ENCODE data around the gene IZUMO1. TPM values are rescaled to one million over a fixed set of nuclear protein-coding genes. Genes with fewer than 3 reads are reported as not detected.

Gene IZUMO1
- total and polyA plus RNA-seq, 2 of the 13 experiments (the other 11 are each of a cell fraction or from before 2014, with no cell fraction given), result 0.07 to 0.22 TPM

- no peak for TF ChIP-seq ZNF33B (CRISPR knock-in tag; IDR thresholded peaks at IDR 0.05)
- no peak for TF ChIP-seq SNAPC5 (CRISPR knock-in tag; IDR thresholded peaks at IDR 0.05; ENCODE audit: borderline replicate concordance)
- TF ChIP-seq SOX5 (CRISPR knock-in tag; IDR thresholded peaks at IDR 0.05; ENCODE audit: borderline replicate concordance), result no peak
- no peak for TF ChIP-seq FOXO1 (CRISPR knock-in tag; IDR thresholded peaks at IDR 0.05)
- no peak for TF ChIP-seq ZNF562 (CRISPR knock-in tag; IDR thresholded peaks at IDR 0.05; ENCODE audit: borderline replicate concordance)
- no peak for TF ChIP-seq HMGA1 (CRISPR knock-in tag; conservative IDR thresholded peaks at IDR 0.05)
- TF ChIP-seq U2AF2 (IDR thresholded peaks at IDR 0.05; ENCODE audit: low read depth, low read length), result no peak
- peak; percentile 96 for TF ChIP-seq ZSCAN22 (CRISPR knock-in tag; IDR thresholded peaks at IDR 0.05)
- no peak for TF ChIP-seq ZBTB14 (CRISPR knock-in tag; IDR thresholded peaks at IDR 0.05)
- TF ChIP-seq ZNF329 (CRISPR knock-in tag; IDR thresholded peaks at IDR 0.05; ENCODE audit: low read depth), result no peak
- no peak for TF ChIP-seq ZBTB1 (CRISPR knock-in tag; IDR thresholded peaks at IDR 0.05; ENCODE audit: borderline replicate concordance)
- TF ChIP-seq CEBPB (IDR thresholded peaks at IDR 0.05; ENCODE audit: borderline replicate concordance, low read depth, low read length), result peak; percentile 76
- TF ChIP-seq MED1 (CRISPR knock-in tag; IDR thresholded peaks at IDR 0.05), result 0 out of 2 replicates have a peak, but pooled peaks have one; percentile 45
- TF ChIP-seq RFXAP (CRISPR knock-in tag; IDR thresholded peaks at IDR 0.05; ENCODE audit: borderline replicate concordance), result no peak
- no peak for TF ChIP-seq TEAD3 (CRISPR knock-in tag; optimal IDR thresholded peaks at IDR 0.05; ENCODE audit: borderline replicate concordance)
- TF ChIP-seq ZNF710 (CRISPR knock-in tag; IDR thresholded peaks at IDR 0.05; ENCODE audit: borderline replicate concordance), result no peak
- no peak for TF ChIP-seq MXD1 (CRISPR knock-in tag; IDR thresholded peaks at IDR 0.05)
- no peak for TF ChIP-seq MAFG (CRISPR knock-in tag; IDR thresholded peaks at IDR 0.05)
- no peak for TF ChIP-seq REST (IDR thresholded peaks at IDR 0.05; ENCODE audit: borderline replicate concordance in 1 of 2, low read depth in 1 of 2, low read length in 2 of 2)
These were observed 8.5 kb upstream of the IZUMO1 start, which contains the start of gene FGF21 (continued) for GRCh38 chr19:48755084-48755641.

All from HepG2 (cell line).